Stimulated activated naive CD8-positive, alpha-beta T cell treated with anti-CD3 and anti-CD28 coated beads, Interleukin-15, amount 100 ng/mL, for 72 hours (primary cell): ENCODE data around the gene CDH22.

Experiments used
- ATAC-seq: fragments of 150-1000 bp; cut with Tn5 transposase; 2 replicates; pipeline ENCODE4 v1.10.0; 2021; ENCODE audit warnings: mild to moderate bottlenecking, moderate library complexity
- DNase-seq, 2 donors: peaks; one replicate each; pipeline ENCODE4 v3.0.0; 2021 to 2022
- H3K27ac Mint-ChIP-seq, 2 donors: one replicate each; pipeline ENCODE4 v1.8.0; 2022; ENCODE audit warnings: mild to moderate bottlenecking in 2 of 2, mixed read lengths in 2 of 2, moderate library complexity in 2 of 2
- H3K27me3 Mint-ChIP-seq: one replicate; pipeline ENCODE4 v1.8.0; 2022; ENCODE audit warnings: mixed read lengths
- H3K4me1 Mint-ChIP-seq: one replicate; pipeline ENCODE4 v1.8.0; 2022; ENCODE audit warnings: mild to moderate bottlenecking, mixed read lengths
- H3K4me3 Mint-ChIP-seq, 2 donors: one replicate each; pipeline ENCODE4 v1.8.0; 2022; ENCODE audit warnings: mild to moderate bottlenecking in 2 of 2, mixed read lengths in 2 of 2, moderate library complexity in 1 of 2
- H3K9me3 Mint-ChIP-seq, 2 donors: one replicate each; pipeline ENCODE4 v1.8.0; 2022; ENCODE audit warnings: mixed read lengths in 2 of 2

Gene CDH22

DNA sequence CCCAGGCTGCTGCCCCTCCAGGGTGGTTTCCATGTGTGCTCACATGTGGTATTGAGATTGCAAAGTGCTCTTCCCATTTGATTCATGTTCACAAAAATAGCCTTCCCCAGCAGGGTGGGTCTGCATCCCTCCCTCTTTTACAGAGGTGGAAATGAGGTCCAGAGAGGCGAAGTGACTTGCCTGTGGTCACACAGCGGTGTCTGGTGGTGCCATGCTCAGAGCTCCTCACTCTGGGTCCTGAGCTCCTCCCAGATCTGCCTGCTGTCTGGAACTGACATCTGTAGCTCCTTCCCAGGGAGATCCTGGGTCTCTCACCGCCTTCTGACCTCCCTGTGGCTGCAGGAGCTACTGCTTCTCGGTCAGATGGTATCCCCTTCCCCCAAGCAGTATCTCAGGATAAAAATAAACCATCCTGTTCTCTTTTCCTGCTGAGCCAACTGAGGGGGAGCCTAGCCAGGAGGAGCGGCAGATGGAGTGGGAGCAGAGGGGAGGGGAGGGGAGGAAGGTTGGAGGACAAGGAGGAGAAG is 178.3 kb downstream of the CDH22 start:
- no peak for ATAC-seq

DNA sequence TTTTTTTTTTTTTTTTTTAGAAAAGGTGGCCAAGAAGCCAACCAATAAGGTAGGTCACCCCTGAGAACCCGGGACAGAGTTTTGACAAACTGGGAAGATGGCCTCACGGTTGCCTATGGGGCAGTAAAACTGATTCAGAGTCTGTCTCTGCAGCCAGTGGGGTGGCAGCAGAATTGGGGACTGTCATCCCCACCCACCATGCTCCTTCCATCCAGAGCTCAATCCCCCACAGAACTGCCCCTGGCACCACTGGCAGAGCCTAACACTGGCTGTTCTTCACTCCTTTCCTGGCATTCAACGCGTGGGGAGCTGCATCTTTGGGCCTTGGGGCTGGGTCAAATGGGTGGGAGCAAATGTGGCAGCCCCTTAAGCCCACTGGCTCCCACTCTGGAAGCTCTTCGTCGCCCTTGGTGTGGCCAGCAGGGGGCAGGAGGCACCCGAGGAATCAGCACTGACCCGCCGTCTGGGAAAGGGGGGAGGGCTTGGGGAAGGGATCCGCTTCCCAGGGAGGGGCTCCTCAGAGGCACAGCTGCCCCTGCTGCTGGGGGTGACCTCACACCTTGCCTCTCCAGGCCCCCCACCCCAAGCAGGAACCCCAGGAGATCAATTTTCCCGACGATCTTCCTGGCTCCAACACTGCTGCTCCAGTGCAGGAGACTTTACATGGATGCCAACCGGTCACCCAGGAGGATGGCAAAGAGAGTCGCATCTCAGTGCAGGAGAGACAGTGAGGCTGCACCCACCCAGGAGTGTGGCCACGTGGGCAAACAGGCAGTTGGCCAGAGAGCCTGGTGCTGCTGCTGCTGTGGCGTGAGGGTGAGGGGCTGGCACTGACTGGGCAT is 179.8 kb downstream of the CDH22 start:
- Mint-ChIP-seq H3K27me3 (peaks cover 37% of the 10 kb centered on the region), H3K9me3 (no peaks in the 10 kb centered on the region), H3K4me3 (no peak overlapping the region), H3K4me1 (peaks cover 7% of the 10 kb centered on the region), H3K27ac (no peak overlapping the region)
- DNase-seq: no peak
- ATAC-seq: no peak

More for the DNA sequence above, 178.3 kb downstream of the CDH22 start:
- no peak for DNase-seq
- H3K4me3 Mint-ChIP-seq: no peak overlapping the region
- peak overlapping the region in 1 of 2 donors; percentile 88 for H3K27ac Mint-ChIP-seq
- H3K9me3 Mint-ChIP-seq: no peaks in the 10 kb centered on the region
- peaks cover 7% of the 10 kb centered on the region for H3K4me1 Mint-ChIP-seq
- H3K27me3 Mint-ChIP-seq: peaks cover 48% of the 10 kb centered on the region

DNA sequence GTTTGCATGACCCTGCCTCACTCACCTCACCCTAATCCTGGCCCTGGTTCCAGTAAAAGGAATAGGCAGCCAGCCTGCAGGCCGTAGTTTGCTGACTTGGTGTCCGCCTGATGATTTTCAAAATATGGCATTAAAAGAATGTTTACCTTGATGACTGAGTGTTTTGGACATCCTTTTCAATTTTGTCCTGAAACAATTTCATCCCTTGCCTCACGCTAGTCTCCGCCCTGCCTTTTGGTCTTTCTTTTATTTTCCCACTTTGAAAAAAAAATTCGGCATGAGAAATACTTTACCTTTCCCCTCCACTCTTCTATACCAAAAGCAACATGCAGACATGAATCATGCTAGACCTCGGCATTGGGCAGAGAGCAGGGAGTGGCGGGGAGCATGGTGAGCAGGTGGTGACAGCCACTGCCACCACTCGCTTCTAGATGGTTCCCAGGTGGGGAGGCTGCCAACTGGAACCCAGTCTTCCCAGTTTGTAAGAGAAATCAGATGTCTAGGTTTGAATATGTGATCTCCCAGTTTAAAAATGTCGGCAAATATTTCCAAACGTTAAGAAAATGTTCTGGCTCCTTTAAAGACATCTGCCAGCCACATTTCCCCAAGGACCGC is 180.8 kb downstream of the CDH22 start:
- Mint-ChIP-seq H3K27ac (no peak overlapping the region), H3K4me3 (no peak overlapping the region), H3K4me1 (peaks cover 1% of the 10 kb centered on the region), H3K9me3 (no peaks in the 10 kb centered on the region), H3K27me3 (peaks cover 28% of the 10 kb centered on the region)
- ATAC-seq (no peak), DNase-seq (no peak)

DNA sequence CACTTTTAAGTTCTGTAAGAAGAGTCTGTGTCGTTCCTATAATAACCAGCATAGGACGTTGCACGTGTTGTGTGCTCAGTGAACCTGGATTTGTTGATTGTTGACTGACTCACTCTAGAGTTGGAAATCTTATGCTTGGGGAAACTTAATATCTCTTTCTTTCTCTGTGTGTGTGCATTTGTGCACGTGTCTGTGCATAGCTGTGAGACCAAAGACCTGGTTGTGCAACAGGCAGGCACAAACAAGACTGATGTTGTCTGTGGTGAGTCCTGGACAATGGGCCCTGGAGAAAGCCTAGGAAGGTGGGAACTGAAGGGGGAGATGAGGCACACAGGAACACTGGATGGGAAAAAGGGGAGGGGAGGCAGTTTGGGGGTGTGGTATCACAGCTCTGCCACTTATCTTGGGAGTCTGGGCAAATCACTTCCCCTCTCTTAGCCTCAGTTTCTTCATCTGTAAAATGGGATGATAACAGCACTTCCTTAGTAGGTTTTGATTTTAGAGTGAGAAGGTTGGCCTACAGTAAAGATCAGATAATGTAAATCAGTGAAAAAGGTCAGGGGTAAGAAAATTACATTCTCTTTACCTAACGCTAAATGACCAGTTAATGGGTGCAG is 181.8 kb downstream of the CDH22 start:
- peaks cover 18% of the 10 kb centered on the region for H3K27me3 Mint-ChIP-seq
- no peak for ATAC-seq
- peak overlapping the region in 1 of 2 donors; percentile 19 for H3K27ac Mint-ChIP-seq
- DNase-seq: no peak
- H3K4me1 Mint-ChIP-seq: no peaks in the 10 kb centered on the region
- H3K9me3 Mint-ChIP-seq: no peaks in the 10 kb centered on the region
- no peak overlapping the region for H3K4me3 Mint-ChIP-seq
